ENCODE results near the gene BCAN.
"Not testable (repeated sequence)": the region's sequence is repeated elsewhere in the genome, so short reads cannot be mapped to it uniquely, and the experiment has no call there.

The BCAN gene

DNA sequence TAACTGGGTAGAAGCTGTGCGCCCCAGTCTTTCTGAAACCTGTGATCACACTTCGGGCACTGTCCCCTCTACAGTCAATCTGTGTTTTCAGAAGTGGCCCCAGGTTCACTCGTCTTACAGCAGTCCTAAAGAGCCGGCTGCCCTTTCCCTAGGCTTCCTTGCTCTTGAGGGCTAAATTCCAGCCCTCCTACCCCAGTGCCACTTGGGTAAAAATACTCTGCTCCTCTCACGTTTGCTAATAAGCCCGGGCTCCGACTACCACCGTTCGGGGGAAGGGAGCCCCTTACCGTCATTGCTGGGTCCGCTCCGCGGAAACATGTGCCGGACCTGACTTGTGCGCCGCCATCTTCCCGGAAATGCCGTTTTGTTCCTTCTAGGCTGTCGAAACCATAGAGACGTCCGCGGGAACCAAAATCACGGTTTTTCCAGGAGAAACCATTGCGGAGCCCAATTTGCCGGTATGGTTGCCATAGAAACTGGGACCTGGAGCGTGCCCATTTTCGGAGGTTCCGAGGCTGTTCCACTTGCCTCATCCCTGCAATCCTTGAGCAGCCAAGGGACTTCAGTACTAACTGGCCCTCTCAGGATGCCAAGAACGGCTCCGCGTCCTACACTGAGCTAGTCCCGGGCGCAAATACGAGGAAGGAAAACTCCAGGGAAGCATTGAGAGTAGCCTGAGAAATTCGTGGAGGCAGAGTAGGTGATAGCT, 40.6 kb upstream of the BCAN start, which contains the start of gene GPATCH4:
GPATCH4 (minus strand) TSS at position 358 of the 709 bp plus-strand sequence.
- H3K4me3 ChIP-seq (ENCODE audit: low read depth, low read length) = peak within 1 kb of the TSS; percentile 89
- H3K9ac ChIP-seq (ENCODE audit: low read length) = peak within 1 kb of the TSS; percentile 97
- H3K4me1 ChIP-seq (ENCODE audit: control insufficient read depth, insufficient read depth, low read length) = no peaks in the 10 kb centered on the region
- H3K36me3 ChIP-seq (ENCODE audit: control insufficient read depth, insufficient read depth, low read length) = peaks cover 33% of the 10 kb centered on the region
- no peaks in the 10 kb centered on the region for H3K27me3 ChIP-seq (ENCODE audit: control insufficient read depth, insufficient read depth, low read length)
- H3K9me3 ChIP-seq (ENCODE audit: control insufficient read depth, insufficient read depth, low read depth, low read length) = no peaks in the 10 kb centered on the region
- H3K27ac ChIP-seq (ENCODE audit: low read depth, low read length) = peak within 1 kb of the TSS; percentile 76

DNA sequence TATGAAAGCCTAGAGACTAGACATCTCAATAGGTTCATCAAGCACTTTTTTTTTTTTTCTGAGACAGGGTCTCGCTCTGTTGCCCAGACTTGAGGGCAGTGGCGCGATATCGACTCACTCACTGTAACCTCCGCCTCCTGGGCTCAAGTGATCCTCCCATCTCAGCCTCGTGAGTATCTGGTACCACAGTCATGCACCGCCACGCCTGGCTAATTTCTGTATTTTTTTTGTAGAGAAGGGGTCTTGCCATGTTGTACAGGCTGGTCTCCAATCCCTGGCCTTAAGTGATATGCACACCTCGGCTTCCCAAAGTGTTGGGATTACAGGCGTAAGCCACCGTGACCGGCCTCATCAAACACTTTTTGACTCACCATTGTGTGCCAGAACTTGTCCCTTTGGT, 40.0 kb upstream of the BCAN start:
- no peak overlapping the region for H3K27ac ChIP-seq (ENCODE audit: low read depth, low read length)
- peak overlapping the region; percentile 89 for H3K4me3 ChIP-seq (ENCODE audit: low read depth, low read length)
- peak overlapping the region; percentile 97 for H3K9ac ChIP-seq (ENCODE audit: low read length)

DNA sequence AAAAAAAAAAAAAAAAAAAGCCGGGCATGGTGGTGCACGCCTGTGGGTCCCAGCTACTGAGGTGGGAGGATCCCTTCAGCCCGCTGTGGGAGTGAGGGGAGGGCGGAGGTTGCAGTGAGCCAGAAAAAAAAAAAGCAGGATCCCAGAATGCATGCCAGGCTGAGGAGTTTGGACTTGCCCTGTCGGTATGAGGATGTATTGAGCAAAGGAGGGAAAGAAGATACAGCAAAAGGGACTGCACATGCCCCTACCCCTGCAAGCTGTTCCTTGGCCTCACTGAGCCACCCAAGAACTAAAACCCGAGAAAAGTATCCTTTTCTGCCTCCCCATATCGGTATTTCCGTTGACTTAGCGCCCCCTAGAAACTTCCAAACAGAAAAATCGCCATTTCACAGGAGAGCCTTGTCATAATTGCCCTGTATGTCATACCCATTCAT, 39.3 kb upstream of the BCAN start:
- Histone ChIP-seq H3K36me3 (ENCODE audit: control insufficient read depth, insufficient read depth, low read length) (peaks cover 20% of the 10 kb centered on the region), H3K4me1 (ENCODE audit: control insufficient read depth, insufficient read depth, low read length) (no peaks in the 10 kb centered on the region), H3K9me3 (ENCODE audit: control insufficient read depth, insufficient read depth, low read depth, low read length) (no peaks in the 10 kb centered on the region), H3K4me3 (ENCODE audit: low read depth, low read length) (peak overlapping the region; percentile 9; the same call in 1 of the 2 replicates), H3K27me3 (ENCODE audit: control insufficient read depth, insufficient read depth, low read length) (no peaks in the 10 kb centered on the region), H3K27ac (ENCODE audit: low read depth, low read length) (no peak overlapping the region), H3K9ac (ENCODE audit: low read length) (no peak overlapping the region)

More for the DNA sequence above, 40.0 kb upstream of the BCAN start:
- H3K27me3 ChIP-seq (ENCODE audit: control insufficient read depth, insufficient read depth, low read length) = no peaks in the 10 kb centered on the region
- no peaks in the 10 kb centered on the region for H3K4me1 ChIP-seq (ENCODE audit: control insufficient read depth, insufficient read depth, low read length)
- no peaks in the 10 kb centered on the region for H3K9me3 ChIP-seq (ENCODE audit: control insufficient read depth, insufficient read depth, low read depth, low read length)
- H3K36me3 ChIP-seq (ENCODE audit: control insufficient read depth, insufficient read depth, low read length) = peaks cover 27% of the 10 kb centered on the region

DNA sequence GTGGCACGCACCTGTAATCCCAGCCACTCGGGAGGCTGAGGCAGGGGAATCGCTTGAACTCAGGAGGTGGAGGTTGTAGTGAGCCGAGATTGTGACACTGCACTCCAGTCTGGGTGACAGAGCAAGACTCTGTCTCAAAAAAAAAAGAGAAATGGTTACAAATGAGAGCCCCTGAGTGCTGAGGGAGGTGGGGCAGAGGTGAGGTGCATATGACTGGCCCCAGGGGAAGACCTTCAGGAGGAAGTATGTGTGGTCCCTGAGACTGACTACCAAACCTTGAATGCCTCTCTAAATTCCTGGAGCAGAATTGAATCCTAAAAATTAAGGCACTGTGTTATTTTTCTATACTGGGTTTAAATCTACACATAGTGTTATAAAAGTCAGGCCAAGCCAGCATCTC, 34.6 kb upstream of the BCAN start:
- not testable (repeated sequence) for H3K9me3 ChIP-seq (ENCODE audit: control insufficient read depth, insufficient read depth, low read depth, low read length); H3K27ac ChIP-seq (ENCODE audit: low read depth, low read length); H3K36me3 ChIP-seq (ENCODE audit: control insufficient read depth, insufficient read depth, low read length); H3K27me3 ChIP-seq (ENCODE audit: control insufficient read depth, insufficient read depth, low read length); H3K4me1 ChIP-seq (ENCODE audit: control insufficient read depth, insufficient read depth, low read length); H3K9ac ChIP-seq (ENCODE audit: low read length); H3K4me3 ChIP-seq (ENCODE audit: low read depth, low read length)

DNA sequence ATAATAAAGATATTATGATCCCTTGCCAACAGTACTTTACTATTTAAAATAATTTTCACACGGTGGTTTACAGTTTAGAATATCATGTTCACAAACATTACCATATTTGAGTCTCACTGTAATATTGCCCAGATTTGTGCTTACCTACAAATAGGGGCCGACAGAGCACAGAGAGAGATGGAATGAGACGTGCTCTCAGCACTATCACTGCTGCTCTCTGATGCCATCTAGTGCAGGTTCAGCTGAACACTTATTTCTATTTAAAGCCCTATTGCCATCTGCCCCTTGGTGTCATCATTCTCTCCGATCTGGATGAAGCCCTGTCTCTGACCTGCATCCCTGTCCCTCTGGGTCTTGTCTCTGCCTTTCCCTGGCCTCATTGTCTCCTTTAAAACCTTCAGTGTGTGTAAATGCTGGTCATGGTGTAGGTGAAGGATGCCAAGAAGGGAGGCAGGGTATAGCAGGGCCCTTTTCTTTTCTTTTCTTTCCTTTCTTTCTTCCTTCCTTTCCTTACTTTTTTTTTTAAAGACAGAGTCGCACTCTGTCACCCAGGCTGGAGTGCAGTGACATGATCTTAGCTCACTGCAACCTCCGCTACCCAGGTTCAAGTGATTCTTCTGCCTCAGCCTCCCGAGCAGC, 33.8 kb upstream of the BCAN start:
- Histone ChIP-seq H3K4me1 (ENCODE audit: control insufficient read depth, insufficient read depth, low read length) (no peaks in the 10 kb centered on the region), H3K9me3 (ENCODE audit: control insufficient read depth, insufficient read depth, low read depth, low read length) (no peaks in the 10 kb centered on the region), H3K9ac (ENCODE audit: low read length) (no peak overlapping the region), H3K27me3 (ENCODE audit: control insufficient read depth, insufficient read depth, low read length) (no peaks in the 10 kb centered on the region), H3K36me3 (ENCODE audit: control insufficient read depth, insufficient read depth, low read length) (no peaks in the 10 kb centered on the region), H3K27ac (ENCODE audit: low read depth, low read length) (no peak overlapping the region), H3K4me3 (ENCODE audit: low read depth, low read length) (no peak overlapping the region)

DNA sequence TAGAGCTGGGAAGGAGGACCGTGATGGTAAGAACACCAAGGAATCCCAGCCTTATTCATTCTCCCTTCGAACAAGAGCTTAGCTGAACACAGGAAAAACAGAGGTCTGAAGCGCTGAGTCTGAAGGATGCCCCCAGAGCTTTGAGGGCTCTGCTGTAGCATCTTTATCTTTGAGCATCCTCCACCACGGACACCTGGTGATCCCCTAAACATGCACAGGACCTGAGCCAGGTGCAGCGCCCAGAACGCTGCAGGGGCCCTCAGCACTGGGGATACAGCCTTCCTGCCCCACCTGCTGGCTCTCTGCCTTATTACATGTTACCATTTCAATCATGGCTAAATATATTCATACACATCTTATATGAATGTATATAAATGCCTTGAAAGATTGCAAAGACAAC, 32.9 kb upstream of the BCAN start:
- no peaks in the 10 kb centered on the region for H3K27me3 ChIP-seq (ENCODE audit: control insufficient read depth, insufficient read depth, low read length)
- H3K4me1 ChIP-seq (ENCODE audit: control insufficient read depth, insufficient read depth, low read length) = no peaks in the 10 kb centered on the region
- no peaks in the 10 kb centered on the region for H3K9me3 ChIP-seq (ENCODE audit: control insufficient read depth, insufficient read depth, low read depth, low read length)
- H3K9ac ChIP-seq (ENCODE audit: low read length) = no peak overlapping the region
- no peak overlapping the region for H3K27ac ChIP-seq (ENCODE audit: low read depth, low read length)
- no peak overlapping the region for H3K4me3 ChIP-seq (ENCODE audit: low read depth, low read length)
- no peaks in the 10 kb centered on the region for H3K36me3 ChIP-seq (ENCODE audit: control insufficient read depth, insufficient read depth, low read length)

DNA sequence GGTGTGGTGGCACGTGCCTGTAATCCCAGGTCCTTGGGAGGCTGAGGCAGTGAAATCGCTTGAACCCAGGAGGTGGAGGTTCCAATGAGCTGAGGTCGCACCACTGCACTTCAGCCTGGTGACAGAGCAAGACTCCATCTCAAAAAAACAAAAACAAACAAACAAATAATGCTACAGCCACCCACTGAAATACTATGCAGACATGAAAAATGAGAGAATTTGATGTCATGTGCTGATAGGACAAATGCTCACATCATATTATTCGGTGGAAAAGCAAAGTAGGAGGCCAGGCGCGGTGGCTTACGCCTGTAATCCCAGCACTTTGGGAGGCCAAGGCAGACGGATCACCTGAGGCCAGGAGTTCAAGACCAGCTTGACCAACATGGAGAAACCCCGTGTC, 31.8 kb upstream of the BCAN start:
- H3K27me3 ChIP-seq (ENCODE audit: control insufficient read depth, insufficient read depth, low read length); H3K9ac ChIP-seq (ENCODE audit: low read length); H3K9me3 ChIP-seq (ENCODE audit: control insufficient read depth, insufficient read depth, low read depth, low read length); H3K27ac ChIP-seq (ENCODE audit: low read depth, low read length); H3K4me3 ChIP-seq (ENCODE audit: low read depth, low read length); H3K4me1 ChIP-seq (ENCODE audit: control insufficient read depth, insufficient read depth, low read length); H3K36me3 ChIP-seq (ENCODE audit: control insufficient read depth, insufficient read depth, low read length): not testable (repeated sequence)

DNA sequence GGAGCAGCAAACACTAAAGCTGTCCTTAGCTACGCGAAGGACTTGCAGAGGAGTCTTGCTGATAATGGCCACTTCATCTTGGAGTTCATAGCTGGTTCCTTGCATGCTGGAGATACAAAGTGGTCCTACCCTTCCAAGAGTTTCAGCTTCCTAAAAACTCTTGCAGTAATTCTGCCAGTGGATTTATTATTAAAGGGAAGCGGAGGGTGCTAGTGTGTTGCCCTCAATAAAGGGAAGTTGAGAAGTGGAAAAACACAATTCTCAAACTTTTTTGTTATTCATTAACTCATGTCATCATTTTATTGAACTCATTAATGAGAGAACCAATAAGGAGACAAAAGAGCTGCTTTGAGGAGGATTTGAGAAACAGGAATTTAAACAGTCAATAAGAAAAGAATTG, 29.3 kb upstream of the BCAN start:
- Histone ChIP-seq H3K9ac (ENCODE audit: low read length) (no peak overlapping the region), H3K4me1 (ENCODE audit: control insufficient read depth, insufficient read depth, low read length) (peaks cover 4% of the 10 kb centered on the region; the same call in 1 of the 2 replicates), H3K27me3 (ENCODE audit: control insufficient read depth, insufficient read depth, low read length) (0 out of 2 replicates have a peak, but pooled peaks cover 2% of the 10 kb centered on the region), H3K36me3 (ENCODE audit: control insufficient read depth, insufficient read depth, low read length) (no peaks in the 10 kb centered on the region), H3K4me3 (ENCODE audit: low read depth, low read length) (no peak overlapping the region), H3K9me3 (ENCODE audit: control insufficient read depth, insufficient read depth, low read depth, low read length) (no peaks in the 10 kb centered on the region), H3K27ac (ENCODE audit: low read depth, low read length) (no peak overlapping the region)

DNA sequence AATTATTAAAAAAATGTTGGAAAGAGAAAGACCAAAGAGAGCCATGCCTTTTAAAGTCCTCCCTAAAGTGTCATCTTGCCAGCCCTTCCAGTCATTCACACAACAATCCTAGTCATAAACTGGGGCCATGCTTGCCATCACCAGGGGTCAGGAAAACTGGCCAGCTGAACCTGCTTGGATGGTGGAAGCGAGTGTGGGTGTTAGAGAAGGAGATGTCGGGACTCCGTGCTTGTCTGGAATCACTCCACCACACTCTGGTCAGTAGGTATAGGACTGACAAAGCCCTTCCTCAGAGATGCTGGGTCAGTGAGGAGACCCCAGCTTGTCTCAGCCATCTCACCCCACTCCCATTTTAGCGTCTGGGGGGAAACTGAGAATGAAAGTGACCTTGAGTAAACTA, 26.0 kb upstream of the BCAN start:
- peaks cover 23% of the 10 kb centered on the region for H3K27me3 ChIP-seq (ENCODE audit: control insufficient read depth, insufficient read depth, low read length)
- H3K4me3 ChIP-seq (ENCODE audit: low read depth, low read length) = no peak overlapping the region
- no peaks in the 10 kb centered on the region for H3K36me3 ChIP-seq (ENCODE audit: control insufficient read depth, insufficient read depth, low read length)
- H3K4me1 ChIP-seq (ENCODE audit: control insufficient read depth, insufficient read depth, low read length) = peaks cover 4% of the 10 kb centered on the region; the same call in 1 of the 2 replicates
- no peak overlapping the region for H3K27ac ChIP-seq (ENCODE audit: low read depth, low read length)
- no peak overlapping the region for H3K9ac ChIP-seq (ENCODE audit: low read length)
- no peaks in the 10 kb centered on the region for H3K9me3 ChIP-seq (ENCODE audit: control insufficient read depth, insufficient read depth, low read depth, low read length)

DNA sequence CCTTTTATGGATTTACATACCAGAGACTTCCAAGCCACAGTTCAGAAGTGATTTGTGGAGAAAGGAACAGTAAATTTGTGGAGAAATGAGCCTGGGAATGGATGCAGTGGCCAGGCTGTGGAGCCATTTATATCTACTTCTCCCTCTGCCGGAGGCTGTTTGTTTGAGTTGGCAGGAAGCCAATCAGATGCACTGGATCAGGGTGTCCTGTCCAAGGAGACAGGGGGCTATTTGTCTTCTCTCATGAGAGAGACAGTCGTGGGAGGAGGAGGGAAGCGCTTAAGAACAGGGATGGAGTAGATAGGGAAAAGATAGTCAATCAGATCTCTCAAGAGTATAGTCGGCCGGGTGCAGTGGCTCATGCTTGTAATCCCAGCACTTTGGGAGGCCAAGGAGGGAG, 25.5 kb upstream of the BCAN start:
- Histone ChIP-seq H3K4me1 (ENCODE audit: control insufficient read depth, insufficient read depth, low read length) (peaks cover 4% of the 10 kb centered on the region; the same call in 1 of the 2 replicates), H3K4me3 (ENCODE audit: low read depth, low read length) (no peak overlapping the region), H3K27ac (ENCODE audit: low read depth, low read length) (no peak overlapping the region), H3K9ac (ENCODE audit: low read length) (no peak overlapping the region), H3K36me3 (ENCODE audit: control insufficient read depth, insufficient read depth, low read length) (no peaks in the 10 kb centered on the region), H3K9me3 (ENCODE audit: control insufficient read depth, insufficient read depth, low read depth, low read length) (no peaks in the 10 kb centered on the region), H3K27me3 (ENCODE audit: control insufficient read depth, insufficient read depth, low read length) (peaks cover 28% of the 10 kb centered on the region)

DNA sequence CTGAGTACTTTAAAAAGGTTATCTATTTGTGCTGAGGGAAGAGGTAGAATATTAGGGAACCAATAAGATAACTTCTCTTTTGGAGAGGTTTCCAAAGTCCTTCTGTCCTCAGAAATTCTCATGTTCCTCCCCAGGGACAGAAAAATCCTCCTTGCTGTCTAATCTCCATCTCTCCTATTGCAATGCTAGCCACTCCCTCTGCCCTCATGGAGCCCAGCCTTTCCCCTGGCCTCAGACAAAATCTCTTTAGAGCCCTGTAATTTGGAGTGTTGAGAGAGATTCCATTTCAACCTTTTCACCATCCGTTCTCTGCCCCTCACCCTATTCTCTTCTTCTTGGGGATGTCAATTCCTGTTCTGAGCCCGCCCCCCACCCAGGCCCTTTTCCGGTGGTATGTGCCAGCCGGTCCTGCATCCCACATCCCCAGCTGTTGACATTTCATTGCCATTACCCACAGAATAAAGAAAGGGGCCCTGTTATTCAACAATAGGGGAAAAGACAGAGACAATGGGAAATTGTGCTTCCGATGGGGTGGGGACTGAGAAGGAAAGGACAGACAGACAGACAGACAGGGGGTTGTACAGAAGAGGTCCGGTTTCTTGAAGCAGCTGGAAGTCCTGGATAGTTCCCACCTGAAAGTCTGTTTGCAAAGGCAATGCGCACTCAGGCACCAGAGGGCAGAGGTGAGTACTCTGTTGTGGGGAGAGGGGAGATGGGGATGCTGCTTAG, 22.9 kb upstream of the BCAN start, which contains the start of gene HAPLN2:
HAPLN2 (plus strand) TSS at position 563 of the 729 bp plus-strand sequence. CDS start 4,076 bp downstream, outside the sequence.
- H3K27me3 ChIP-seq (ENCODE audit: control insufficient read depth, insufficient read depth, low read length) = peaks cover 52% of the 10 kb centered on the region
- H3K4me1 ChIP-seq (ENCODE audit: control insufficient read depth, insufficient read depth, low read length) = peaks cover 4% of the 10 kb centered on the region; the same call in 1 of the 2 replicates
- H3K36me3 ChIP-seq (ENCODE audit: control insufficient read depth, insufficient read depth, low read length) = no peaks in the 10 kb centered on the region
- no peak within 1 kb of the TSS for H3K4me3 ChIP-seq (ENCODE audit: low read depth, low read length)
- H3K9ac ChIP-seq (ENCODE audit: low read length) = no peak within 1 kb of the TSS
- no peak within 1 kb of the TSS for H3K27ac ChIP-seq (ENCODE audit: low read depth, low read length)
- H3K9me3 ChIP-seq (ENCODE audit: control insufficient read depth, insufficient read depth, low read depth, low read length) = no peaks in the 10 kb centered on the region

Data from HUES6 (cell line).